Umbilical cord (tissue), 2 donors: ENCODE data around the gene COPS9. TPM values are rescaled to one million over a fixed set of nuclear protein-coding genes. Genes with fewer than 3 reads are reported as not detected.

Source experiments
- DNase-seq: peaks from one replicate; pipeline ENCODE4 v3.0.0-alpha.2; 2015; ENCODE audit warnings: low spot score
- total RNA-seq: library from RNA; depleted of rRNA; stranded (reverse); fragments of >200 nt; gene quantifications from one replicate; pipeline ENCODE4 v1.2.3, GENCODE V29; 2014; ENCODE audit warnings: low replicate concordance; ENCODE audit not compliant: insufficient read depth

The COPS9 gene
- 18.5 TPM for total RNA-seq

DNA sequence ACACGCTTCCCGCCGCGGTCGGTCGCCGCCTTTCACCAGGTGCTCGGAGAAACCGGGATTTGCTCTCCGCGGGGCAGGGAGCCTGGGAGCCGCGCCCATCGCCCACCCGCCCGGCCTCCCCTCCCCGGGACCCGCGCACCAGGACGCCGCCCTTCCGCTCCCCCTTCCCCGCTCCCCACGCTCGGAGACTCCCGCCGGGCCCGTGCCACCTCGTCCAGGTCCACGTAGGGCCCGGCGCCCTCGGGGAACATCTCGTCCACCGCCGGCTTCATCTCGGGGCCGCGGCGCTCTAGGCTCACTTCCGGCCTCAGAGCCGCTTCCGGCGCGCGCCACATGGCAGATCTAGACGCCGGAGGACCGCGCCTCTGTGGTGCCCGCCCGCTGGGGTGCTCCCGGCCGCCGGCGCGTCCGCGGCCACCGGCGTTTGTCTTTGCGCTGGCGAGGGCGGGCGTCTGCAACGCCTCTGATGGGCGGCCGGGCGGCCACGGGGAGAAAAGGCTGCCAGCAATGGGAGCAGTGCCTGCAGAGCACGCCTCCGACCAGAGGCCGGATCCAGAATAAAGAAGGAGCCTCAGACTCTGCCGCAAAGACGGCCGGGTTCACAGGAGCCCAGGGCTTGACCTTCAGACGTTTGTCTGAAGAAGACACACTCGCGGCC, at the start of gene COPS9:
TSS of gene COPS9 (minus strand) at position 293 of the 658 bp plus-strand sequence. CDS start at position 272, 21 bp downstream.
- DNase-seq, result peak; percentile 87

DNA sequence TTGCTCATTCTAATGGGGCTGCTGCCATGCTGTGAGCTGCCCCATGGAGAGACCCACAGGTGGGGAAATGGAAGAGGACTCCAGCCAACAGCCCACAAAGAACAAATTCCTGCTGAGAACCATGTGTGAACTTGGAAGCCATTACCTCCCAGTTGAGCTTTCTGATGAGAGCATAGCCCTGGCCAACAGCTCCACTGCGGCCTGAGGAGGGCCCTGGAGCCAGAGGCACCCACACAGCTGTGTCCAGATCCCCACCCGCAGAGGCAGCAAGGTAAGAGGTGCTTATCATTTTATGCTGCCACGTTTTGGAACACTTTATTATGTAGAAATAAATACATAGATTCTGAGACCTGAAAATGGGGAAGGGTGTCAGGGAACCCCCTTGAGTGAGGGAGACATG, 48.6 kb upstream of the COPS9 start:
- no peak for DNase-seq

DNA sequence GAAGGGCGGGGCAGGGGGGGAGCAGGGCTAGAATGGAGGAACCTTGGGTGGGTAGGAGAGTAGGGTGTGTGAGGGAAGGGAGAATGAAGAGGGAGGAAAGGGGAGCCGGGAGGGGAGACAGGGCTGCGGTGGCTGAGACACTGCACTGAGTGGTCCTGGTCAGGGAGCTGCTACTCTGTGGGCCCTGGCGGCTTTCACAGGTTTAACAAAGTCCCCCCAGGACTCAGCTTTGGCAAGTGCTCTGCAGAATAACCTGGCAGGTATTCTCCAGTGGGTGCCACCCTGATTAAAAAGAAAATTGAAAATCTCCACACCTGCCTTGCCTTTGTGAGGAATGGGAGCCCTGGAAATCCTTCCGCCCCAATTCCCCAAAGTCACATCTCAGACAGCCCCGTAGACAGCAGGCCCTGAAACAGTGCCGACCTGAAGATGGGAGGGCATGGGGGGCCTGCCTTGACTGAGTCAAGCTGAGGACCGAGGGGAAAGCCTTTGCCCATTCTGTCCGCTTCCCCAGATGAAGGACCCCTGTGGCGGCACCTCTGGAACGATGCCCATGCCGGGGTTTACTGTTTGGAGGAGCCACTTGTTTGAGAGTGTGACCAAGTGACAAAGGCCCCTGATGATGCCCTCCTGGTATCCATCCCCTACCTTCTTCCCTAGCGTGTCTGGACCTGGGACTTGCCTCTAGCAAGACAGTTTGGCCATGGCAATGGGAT, 47.9 kb upstream of the COPS9 start:
- no peak for DNase-seq

DNA sequence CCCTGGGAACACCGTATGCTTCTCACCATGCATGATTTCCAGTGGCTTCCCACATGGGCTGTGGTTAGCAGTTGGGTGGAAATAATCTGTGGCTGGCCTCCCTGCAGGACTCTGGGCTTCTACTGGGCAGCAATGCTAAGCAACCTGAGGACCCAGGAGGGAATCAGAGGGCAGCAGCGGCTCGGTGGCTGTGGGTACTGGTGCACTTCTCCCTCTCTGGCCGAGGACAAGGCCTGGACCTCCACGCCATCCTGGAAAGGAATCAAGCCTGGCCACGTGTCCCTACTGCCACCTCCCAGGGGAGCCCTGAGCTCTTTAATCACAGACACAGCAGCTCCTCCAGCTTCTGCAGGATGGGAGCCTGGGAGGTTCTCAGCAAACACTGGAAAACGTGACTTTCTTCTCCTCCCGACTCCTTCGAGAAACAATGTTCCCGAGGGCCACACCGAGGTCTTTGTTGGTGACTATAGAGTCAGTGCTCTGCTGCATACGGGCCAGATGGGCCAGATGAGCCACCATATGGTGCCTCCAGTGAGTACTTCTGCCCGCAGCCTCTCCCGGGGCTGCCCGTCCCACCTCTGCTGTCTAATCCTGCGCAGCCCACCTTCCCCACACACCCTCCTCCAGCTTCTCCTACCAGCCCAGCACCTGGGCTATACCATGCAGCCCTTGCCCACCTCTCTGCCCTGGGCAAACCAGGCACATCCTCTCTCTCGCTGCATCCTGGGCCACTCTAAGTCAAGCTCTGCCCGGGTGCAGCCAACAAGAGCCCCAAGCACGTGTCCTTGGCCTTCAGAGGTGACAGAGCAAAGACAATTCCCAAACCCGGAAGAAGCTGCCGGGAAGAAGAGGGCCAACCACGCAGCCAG, 47.1 kb upstream of the COPS9 start:
- no peak for DNase-seq

DNA sequence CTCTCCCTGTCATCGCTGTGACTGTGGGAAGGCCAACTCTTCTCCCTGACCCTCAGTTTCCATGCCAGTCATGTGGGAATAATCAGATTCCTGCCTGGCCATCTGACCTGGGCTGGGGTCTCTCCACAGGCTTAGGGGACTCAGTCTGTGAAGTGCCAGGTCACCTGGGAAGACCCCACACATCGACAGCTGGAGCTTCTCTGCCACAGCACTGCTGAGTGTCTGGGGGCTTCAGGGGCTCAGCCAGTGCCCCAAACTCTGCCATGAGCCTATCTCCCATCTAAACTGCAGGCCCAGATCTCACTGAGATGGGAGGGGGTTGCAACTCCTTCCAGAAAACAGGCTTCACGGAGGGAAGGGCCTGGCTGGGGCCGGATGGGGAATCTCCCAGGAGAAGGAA, 46.4 kb upstream of the COPS9 start:
- no peak for DNase-seq

DNA sequence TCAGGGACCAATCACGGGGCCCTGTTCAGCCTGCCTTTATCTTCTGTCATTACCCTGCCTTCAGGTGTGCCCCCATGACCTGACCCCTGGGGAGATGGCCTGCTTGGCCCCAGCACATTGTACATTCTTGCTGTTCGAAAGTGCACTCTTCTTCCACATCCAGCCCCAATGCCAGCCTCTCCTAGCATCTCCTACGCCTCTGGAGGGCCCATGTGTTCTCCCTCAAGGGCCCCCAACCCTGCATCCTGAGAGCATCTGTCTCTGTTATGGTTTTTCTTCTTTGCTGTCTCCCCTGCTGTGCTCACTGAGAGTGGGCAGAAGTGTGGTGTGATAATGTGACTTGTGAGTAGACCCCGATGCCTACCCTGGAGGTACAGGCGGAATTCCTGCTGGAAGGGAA, 45.9 kb upstream of the COPS9 start:
- no peak for DNase-seq

DNA sequence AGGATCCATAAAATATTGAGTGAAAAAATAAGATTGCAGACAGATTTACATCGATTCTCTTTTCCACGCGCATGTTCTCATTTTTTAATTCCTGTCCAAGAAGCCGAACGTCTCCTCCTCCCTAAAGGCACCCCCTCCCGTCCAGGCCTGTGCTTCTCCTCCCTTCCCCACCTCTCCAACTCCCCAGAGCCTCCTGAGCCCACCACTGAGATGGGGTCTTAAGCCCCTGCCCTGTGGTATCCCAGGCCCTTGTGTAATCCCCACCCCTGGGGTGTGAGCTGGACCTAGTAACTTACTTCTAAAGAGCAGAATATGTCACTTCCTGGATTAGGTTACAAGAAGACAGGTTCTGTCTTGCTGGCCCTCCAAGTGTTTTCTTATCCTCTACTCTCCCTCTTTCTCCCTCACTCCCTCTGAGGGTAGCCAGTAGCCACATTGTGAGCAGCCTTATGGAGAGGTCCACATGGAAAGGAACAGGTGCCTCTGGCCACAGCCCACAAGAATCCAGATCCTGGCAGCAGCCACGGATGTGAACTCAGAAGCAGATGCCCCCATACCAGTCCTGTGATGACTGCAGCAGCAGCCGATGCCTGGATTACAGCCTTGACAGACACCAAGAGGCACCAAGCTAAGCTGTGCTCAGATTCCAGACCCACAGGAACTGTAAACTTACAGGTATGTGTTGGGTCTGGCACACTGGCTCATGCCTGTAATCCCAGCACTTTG, 44.0 kb upstream of the COPS9 start:
- no peak for DNase-seq

DNA sequence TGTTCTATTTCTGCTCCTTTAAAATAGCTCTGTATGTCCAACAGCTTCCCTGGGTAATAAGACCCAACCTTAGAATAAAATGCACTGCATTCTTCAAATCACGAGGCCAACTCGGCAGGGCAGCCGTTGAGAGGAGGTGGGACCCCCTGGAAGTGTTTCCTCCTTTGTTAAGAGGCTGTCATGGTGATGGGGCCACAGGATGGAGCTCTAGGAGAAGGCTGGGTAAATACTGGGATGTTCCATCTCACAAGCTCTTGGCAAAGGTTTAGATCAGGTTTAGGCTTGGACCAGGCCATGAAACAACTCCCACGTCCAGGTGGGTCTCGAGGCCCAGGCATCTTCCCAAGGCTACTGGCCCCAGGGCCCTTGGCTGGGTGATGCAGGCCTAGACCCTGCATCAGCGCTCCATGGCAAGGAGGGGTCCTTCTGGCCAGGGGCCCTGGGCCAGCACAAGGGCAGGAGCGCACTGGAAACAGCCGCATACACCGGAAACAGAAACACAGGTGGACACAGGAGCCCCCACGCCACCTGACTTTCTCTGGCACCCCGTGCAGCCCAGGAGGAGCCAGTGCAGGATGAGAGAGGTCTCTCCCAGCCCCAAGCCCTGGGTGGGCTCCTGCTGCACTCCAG, 43.2 kb upstream of the COPS9 start:
- DNase-seq, result no peak

DNA sequence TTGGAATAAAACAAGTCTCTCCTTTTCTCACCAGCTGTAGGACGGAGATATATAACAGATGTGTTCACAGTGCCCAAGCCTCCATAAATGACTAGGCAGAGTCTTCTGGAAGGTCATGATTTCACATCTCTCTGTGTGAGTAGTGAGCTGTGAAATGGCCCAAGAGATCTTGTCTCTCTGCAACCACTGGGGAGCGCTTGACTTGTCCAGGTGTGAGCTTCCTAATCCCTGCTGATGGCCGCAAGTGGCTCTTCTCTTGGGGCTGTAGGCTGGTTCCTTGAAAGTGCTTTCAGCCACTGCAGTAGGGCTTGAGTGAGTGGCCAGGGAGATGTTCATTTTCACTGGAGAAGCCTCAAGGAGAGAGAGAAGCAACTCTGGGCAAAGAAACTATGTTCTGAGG, 42.5 kb upstream of the COPS9 start:
- no peak for DNase-seq

DNA sequence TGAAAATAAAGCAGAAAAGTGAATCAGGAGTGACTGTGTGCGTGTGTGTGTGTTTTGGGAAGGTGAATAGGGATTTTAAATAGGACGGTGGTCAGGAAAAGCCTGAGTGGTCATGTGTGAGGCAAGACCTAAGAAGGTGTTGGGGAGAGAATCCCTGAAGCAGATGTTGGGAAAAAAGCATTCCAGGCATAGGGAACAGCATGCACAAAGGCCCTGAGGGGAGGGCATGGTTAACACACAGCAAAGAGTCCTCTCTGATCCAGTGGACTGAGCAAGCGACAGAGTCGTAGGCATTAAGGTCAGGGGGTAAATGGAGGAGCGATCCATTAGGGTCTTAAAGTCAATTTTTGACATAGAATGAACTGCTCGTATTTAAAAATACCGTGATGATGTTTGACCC, 38.4 kb upstream of the COPS9 start:
- DNase-seq, result no peak

DNA sequence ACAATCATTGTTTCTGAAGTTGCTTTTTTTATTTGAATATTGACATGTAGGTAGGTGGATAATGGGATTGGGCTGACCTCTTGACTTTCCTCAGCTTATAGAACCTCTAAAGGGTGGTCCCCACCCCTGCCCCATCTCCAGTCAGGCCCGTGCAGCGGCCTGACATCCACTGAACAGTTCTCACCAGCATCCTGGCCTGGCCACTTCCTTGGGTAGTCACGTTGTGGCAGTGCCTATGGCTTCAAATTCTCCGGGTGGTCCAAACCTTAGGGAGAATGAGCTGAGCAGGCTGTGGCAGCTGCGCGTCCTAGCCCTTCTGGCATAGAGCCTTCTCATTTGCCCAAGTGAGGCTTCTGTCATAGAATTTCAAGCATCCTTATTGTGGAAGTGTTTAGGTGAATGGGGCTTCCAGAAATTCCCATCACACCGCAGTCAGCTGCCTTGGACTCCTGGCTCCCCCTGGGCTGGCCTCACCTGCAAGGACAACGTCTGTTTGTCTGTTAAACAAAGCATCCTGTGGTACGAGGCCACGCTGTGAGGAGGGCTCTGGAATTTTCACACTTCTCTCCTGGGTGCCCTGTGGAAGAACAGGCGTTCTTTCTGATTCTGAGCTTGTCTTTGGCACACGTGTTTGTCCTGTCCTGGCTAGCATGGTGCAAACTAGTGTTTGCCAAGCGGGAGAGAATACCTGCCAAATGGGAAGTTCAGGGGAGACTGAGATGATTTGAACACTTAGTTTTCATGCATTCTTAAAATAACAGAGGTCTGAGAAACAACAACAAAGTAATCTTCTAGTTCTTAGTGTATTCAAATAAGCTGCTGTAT, 36.2 kb upstream of the COPS9 start:
- no peak for DNase-seq

DNA sequence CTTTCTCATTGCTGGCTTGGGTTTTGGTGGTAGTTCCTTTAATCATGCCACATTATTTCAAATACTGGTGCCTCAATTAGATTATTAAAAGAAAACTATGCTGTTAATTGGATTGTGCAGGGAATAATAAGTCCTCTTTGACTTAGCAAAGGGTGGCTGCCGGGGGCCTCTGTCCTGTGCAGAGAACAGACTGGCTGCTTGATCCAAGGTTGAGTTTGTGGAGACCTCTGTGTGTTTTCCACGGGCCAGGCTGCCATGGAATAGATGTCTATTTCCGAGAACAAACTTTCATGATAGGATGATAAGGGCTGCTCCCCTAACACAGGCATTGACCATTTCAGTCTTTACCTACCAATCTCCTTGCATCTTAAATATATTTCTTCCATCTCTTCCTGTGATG, 34.8 kb upstream of the COPS9 start:
- DNase-seq, result no peak

DNA sequence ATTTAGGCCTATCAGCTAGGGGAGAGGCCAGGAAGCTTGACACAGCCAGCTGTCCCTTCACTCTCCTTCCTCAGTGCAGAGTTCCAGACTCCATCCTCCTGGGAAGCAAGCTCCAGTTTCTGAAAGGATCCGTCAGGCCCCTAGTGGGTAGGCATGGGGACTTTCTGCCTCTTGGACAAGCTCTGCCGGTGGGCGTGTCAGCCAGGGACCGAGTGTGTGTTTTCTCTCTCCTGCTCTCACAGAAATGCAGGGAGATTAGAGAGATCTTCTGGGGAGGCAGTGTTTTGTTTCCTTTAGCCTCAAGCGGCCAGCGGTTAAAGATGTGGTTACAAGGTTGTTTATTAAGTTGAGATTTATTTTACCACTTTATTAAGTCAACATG, 34.2 kb upstream of the COPS9 start:
- peak; percentile 73 for DNase-seq

DNA sequence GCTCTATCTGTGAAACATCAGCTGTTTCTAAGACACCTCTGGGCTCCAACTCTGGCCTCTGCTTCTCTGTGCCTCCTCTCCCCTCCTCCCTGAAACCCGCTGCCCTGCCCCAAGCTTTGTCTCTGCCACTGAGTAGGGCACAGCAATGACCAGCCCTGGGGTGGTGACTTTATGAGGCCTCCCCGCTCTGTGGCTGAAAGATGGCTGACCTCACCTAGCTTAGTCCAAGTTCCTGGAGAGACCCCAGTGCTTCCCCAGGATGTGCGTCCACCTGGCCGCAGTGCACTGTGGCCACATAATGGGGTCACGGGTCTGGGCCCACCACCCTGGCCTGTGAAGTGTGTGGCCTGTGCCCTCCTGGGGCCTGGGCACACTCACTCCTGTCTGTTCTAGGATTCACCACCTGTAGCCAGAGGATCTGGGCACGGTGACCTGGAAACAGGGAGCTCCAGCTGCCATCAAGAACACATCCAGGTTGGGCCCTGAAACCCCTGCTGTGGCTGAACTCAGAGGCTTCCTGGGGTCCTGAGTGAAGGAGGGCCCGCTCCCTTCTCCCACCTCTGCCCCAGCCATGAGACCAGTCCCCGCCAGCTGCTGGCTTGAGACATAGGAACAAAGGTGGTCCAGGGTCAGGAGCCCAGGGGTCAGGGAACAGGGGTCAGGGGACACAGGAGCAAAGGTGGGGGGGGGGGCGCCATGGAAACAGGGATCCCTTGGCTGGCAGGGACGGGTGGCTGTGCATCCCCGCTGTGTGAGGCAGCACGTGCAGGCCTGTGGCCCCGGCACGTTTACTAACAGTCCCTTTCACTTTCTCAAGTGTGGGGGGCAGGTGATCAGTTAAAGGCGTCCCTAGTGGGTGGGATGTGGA, 33.6 kb upstream of the COPS9 start:
- no peak for DNase-seq

DNA sequence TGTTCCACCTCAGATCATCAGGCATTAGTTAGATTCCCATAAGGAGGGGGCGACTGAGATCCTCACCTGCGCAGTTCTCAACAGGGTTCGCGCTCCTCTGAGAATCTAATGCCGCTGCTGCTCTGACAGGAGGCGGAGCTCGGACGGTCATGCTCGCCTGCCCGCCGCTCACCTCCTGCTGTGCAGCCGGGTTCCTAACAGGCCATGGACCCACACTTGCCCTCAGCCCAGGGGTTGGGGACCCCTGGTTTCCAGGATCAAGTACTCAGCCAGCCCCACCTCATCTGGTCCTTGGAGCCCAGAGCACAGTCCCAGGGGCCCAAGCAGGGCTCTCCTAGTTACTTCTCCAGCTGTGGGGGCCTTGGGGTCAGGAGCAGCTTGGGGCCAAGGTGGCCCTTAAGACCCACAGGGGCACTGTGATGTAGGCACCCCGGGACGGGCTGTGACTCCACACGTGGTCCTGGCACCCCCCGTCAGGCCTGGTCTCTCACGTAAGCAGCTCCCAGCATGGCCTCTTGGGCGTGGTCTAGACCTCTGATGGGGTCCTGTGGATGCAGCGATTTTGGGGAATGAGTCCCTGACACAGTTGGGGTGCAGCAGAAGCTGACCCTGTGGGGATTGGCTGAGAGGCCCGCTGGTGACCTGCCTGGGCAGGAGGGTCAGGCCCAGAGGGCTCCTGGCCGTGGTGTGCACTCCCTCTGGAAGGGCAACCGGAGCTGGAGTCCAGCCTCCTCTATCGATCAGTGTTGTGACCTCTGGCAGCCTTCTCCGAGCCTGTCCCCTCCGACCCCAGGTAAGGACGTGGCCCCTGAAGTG, 32.6 kb upstream of the COPS9 start:
- DNase-seq, result no peak

DNA sequence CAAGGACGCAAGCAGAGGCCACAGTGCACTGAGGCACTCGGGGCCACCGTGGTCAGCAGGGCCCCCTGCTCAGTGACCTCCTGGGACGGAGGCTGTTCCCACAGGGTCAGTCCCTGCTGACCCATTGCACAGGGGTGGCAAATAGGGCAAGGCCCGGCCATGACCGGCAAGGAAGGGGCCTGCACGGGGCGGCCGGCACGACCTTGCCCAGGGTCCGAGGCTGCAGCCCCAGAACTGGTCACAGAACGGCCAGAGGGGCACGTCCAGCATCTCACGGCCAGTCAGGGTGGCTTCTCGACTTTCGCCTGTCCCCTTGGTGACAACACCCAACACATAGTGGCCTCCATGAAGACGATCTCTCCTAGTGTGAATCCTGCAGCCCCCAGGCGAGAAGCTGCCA, 31.9 kb upstream of the COPS9 start:
- DNase-seq, result no peak

DNA sequence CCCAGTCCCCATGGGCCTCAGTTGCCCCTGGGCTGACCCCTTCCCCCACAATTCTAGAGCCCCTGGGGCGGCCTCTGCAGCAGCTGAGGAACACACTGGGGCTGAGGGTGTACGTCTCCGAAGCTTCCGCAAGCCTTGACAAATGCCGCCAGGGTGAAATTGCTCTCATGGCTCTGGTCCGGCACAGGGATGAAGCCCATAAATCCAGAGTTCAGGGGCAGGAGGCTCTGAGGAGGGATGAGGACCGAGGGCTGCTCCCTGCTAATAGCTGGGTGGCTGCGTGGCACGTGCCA, 31.4 kb upstream of the COPS9 start:
- DNase-seq, result no peak

DNA sequence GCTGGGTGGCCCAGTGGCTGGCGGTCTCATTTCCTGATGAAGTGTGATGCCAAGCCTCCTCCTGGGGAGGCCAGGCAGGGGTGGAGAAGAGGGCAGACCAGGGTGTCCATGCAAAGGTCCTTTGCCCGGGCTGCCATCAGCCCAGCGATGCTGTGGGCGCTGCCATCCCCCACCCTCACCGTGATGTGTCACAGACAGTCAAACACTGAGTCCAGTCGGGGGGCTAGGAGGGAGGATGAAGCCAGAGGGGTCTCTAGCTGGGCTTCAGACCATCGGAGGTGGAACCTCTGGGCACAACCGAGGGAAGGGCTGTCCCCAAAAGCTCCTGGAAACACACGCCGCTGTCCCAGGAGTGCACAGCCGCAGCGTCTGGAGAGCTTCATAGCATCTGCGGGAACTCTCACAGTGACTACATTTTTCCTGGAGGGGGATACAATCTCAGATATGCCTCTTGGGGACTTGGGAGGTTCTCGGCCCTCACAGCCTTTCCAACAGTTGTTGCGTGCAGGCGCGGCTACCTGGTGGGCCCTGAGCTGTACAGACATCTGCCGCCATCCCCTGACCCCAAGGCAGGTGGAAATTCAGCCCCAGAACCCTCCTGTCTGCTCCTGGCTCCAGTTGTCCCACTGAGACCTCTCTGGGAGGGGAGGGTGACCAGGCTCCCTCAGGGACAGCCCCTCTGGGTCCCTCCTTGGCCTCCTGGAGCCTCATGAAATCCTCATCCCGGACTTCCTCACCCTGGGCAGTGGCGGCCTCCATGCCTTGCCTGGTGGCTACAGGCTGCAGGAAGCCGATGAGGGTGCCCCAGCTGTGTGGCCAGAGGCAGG, 30.9 kb upstream of the COPS9 start:
- DNase-seq, result no peak
